ENCODE data around the gene MRPS35.

Gene MRPS35

GRCh38 chr12:27772328-27773049 lies 61.9 kb downstream of the MRPS35 start:
- DNase-seq (ENCODE audit: low read depth, low spot score), result no peak

GRCh38 chr12:27777141-27777540 lies 66.5 kb downstream of the MRPS35 start:
- no peak for DNase-seq (ENCODE audit: low read depth, low spot score)

GRCh38 chr12:27778206-27778605 lies 67.6 kb downstream of the MRPS35 start:
- DNase-seq (ENCODE audit: low read depth, low spot score), result no peak

- DNase-seq (ENCODE audit: low read depth, low spot score), result no peak
Measured at GRCh38 chr12:27779416-27779919, 68.8 kb downstream of the MRPS35 start.

GRCh38 chr12:27779920-27780611 lies 69.4 kb downstream of the MRPS35 start, which contains the start of the genes KLHL42 and MANSC4:
Gene KLHL42 (plus strand): TSS chr12:27780233. CDS start chr12:27780331, 98 bp downstream.
Gene MANSC4 (minus strand): TSS chr12:27780236. CDS start chr12:27771276, 8,960 bp downstream.
- DNase-seq (ENCODE audit: low read depth, low spot score), result peak; percentile 26

- no peak for DNase-seq (ENCODE audit: low read depth, low spot score)
Measured at GRCh38 chr12:27780612-27781408, 70.2 kb downstream of the MRPS35 start.

GRCh38 chr12:27781680-27782079 lies 71.0 kb downstream of the MRPS35 start:
- DNase-seq (ENCODE audit: low read depth, low spot score), result no peak

GRCh38 chr12:27782481-27782880 lies 71.8 kb downstream of the MRPS35 start:
- no peak for DNase-seq (ENCODE audit: low read depth, low spot score)

- no peak for DNase-seq (ENCODE audit: low read depth, low spot score)
Measured at GRCh38 chr12:27785882-27786570, 75.4 kb downstream of the MRPS35 start.

- DNase-seq (ENCODE audit: low read depth, low spot score), result no peak
Measured at GRCh38 chr12:27787559-27787958, 76.9 kb downstream of the MRPS35 start.

GRCh38 chr12:27790179-27790578 lies 79.5 kb downstream of the MRPS35 start:
- DNase-seq (ENCODE audit: low read depth, low spot score), result no peak

- DNase-seq (ENCODE audit: low read depth, low spot score), result no peak
Measured at GRCh38 chr12:27794818-27795584, 84.4 kb downstream of the MRPS35 start.

- no peak for DNase-seq (ENCODE audit: low read depth, low spot score)
Measured at GRCh38 chr12:27796128-27796527, 85.5 kb downstream of the MRPS35 start.

GRCh38 chr12:27797301-27798025 lies 86.8 kb downstream of the MRPS35 start:
- DNase-seq (ENCODE audit: low read depth, low spot score), result no peak

- DNase-seq (ENCODE audit: low read depth, low spot score), result no peak
Measured at GRCh38 chr12:27800819-27801218, 90.2 kb downstream of the MRPS35 start.

- DNase-seq (ENCODE audit: low read depth, low spot score), result no peak
Measured at GRCh38 chr12:27801630-27802029, 91.0 kb downstream of the MRPS35 start.

GRCh38 chr12:27802511-27802910 lies 91.9 kb downstream of the MRPS35 start:
- DNase-seq (ENCODE audit: low read depth, low spot score), result no peak

GRCh38 chr12:27802936-27803335 lies 92.3 kb downstream of the MRPS35 start:
- no peak for DNase-seq (ENCODE audit: low read depth, low spot score)

GRCh38 chr12:27805238-27805637 lies 94.6 kb downstream of the MRPS35 start:
- no peak for DNase-seq (ENCODE audit: low read depth, low spot score)

All from smooth muscle cell of the brain vasculature (primary cell).